Spleen (tissue), 7 donors: Measurements from ENCODE around the gene SHTN1.

Experiments
- POLR2AphosphoS5 ChIP-seq, 3 donors: sonication (generic); formaldehyde crosslinking; IDR thresholded peaks; one replicate each; pipeline ENCODE4 v1.5.1; 2017; ENCODE audit warnings: antibody characterized with exemption in 3 of 3
- TF ChIP-seq, protein P1 (sequence below), 11 experiments: fragments of 200-600 bp in 7 of 11; fragments of 450-650 bp in 4 of 11; sonication (generic) in 4 of 11; IDR thresholded peaks in 8 of 11; conservative IDR thresholded peaks in 3 of 11; 1 replicate in 7 of 11; 2 replicates in 4 of 11; pipeline versions ENCODE4 v1.4.0 to v1.8.0; 2016 to 2021; ENCODE audit warnings: antibody characterized with exemption in 11 of 11, inconsistent platforms in 4 of 11, mild to moderate bottlenecking in 1 of 11
- donor health status: DM: no; HTN: no; CAD: no; lungs with moderate emphysema.
- donor health status: DM: no; HTN: no; CAD: no.
- donor health status: DM: no; HTN: no; CAD: no.

- TF ChIP-seq, protein P1, sequence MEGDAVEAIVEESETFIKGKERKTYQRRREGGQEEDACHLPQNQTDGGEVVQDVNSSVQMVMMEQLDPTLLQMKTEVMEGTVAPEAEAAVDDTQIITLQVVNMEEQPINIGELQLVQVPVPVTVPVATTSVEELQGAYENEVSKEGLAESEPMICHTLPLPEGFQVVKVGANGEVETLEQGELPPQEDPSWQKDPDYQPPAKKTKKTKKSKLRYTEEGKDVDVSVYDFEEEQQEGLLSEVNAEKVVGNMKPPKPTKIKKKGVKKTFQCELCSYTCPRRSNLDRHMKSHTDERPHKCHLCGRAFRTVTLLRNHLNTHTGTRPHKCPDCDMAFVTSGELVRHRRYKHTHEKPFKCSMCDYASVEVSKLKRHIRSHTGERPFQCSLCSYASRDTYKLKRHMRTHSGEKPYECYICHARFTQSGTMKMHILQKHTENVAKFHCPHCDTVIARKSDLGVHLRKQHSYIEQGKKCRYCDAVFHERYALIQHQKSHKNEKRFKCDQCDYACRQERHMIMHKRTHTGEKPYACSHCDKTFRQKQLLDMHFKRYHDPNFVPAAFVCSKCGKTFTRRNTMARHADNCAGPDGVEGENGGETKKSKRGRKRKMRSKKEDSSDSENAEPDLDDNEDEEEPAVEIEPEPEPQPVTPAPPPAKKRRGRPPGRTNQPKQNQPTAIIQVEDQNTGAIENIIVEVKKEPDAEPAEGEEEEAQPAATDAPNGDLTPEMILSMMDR (IDR thresholded peaks at IDR 0.05 in 8 of 11, conservative IDR thresholded peaks at IDR 0.05 in 3 of 11): no peak
- TF ChIP-seq POLR2AphosphoS5 (IDR thresholded peaks at IDR 0.05): no peak
These were observed 115.9 kb downstream of the SHTN1 start for GRCh38 chr10:116889066-116889465.
